HG03103 (cell line): Measurements from ENCODE around the gene FES.
"Not testable (repeated sequence)": the region's sequence is repeated elsewhere in the genome, so short reads cannot be mapped to it uniquely, and the experiment has no call there.

Experiments used
- ATAC-seq: cut with Tn5 transposase; IDR thresholded peaks from one replicate; pipeline ENCODE4 v1.9.1; 2021; ENCODE audit warnings: low read depth; ENCODE audit not compliant: unreplicated experiment

FES gene

GRCh38 chr15:90889736-90890456, 5.6 kb downstream of the FES start:
- no peak for ATAC-seq

- no peak for ATAC-seq
These were observed 6.5 kb downstream of the FES start for GRCh38 chr15:90890839-90891238.

GRCh38 chr15:90891346-90891949, 7.1 kb downstream of the FES start:
- ATAC-seq = no peak

GRCh38 chr15:90892023-90892422, 7.7 kb downstream of the FES start:
- ATAC-seq = no peak

- no peak for ATAC-seq
These were observed 8.3 kb downstream of the FES start for GRCh38 chr15:90892498-90893174.

- ATAC-seq = no peak
These were observed 9.1 kb downstream of the FES start for GRCh38 chr15:90893175-90894090.

GRCh38 chr15:90895571-90896117, 11.3 kb downstream of the FES start:
- ATAC-seq = no peak

- not testable (repeated sequence) for ATAC-seq
These were observed 12.9 kb downstream of the FES start for GRCh38 chr15:90897131-90897655.

- ATAC-seq = no peak
These were observed 17.1 kb downstream of the FES start for GRCh38 chr15:90901175-90902039.

GRCh38 chr15:90902040-90902839, 17.9 kb downstream of the FES start:
- peak; percentile 53 for ATAC-seq

GRCh38 chr15:90902840-90903732, 18.8 kb downstream of the FES start, which contains the start of gene MAN2A2:
Gene MAN2A2 (plus strand): TSS chr15:90903302. CDS start chr15:90904208, 906 bp downstream.
- peak; percentile 55 for ATAC-seq

GRCh38 chr15:90903733-90904536, 19.6 kb downstream of the FES start:
- ATAC-seq = no peak

GRCh38 chr15:90904746-90905145, 20.4 kb downstream of the FES start:
- no peak for ATAC-seq

GRCh38 chr15:90905306-90906180, 21.2 kb downstream of the FES start:
- no peak for ATAC-seq

- no peak for ATAC-seq
These were observed 22.0 kb downstream of the FES start for GRCh38 chr15:90906181-90906849.
